SKM-1 (cell line): Measurements from ENCODE around the gene INTS7.
A peak's percentile ranks its signal among the peaks of the same experiment; 100 is the strongest.
"Not testable (repeated sequence)": the region's sequence is repeated elsewhere in the genome, so short reads cannot be mapped to it uniquely, and the experiment has no call there.

Experiments used
- DNase-seq: peaks from one replicate; lab custom pipeline; 2025; ENCODE audit not compliant: unreplicated experiment; lab: John Stamatoyannopoulos, UW

The INTS7 gene

GRCh38 chr1:211938561-211938997 is 96.8 kb downstream of the INTS7 start:
- DNase-seq, result no peak

GRCh38 chr1:211937422-211937821 is 97.9 kb downstream of the INTS7 start:
- not testable (repeated sequence) for DNase-seq

GRCh38 chr1:211935448-211935970 is 99.8 kb downstream of the INTS7 start:
- no peak for DNase-seq

- DNase-seq, result no peak
Observed at GRCh38 chr1:211933946-211934714, 101.2 kb downstream of the INTS7 start.

- peak; percentile 59 for DNase-seq
Observed at GRCh38 chr1:211932933-211933254, 102.5 kb downstream of the INTS7 start.

GRCh38 chr1:211932231-211932932 is 103.0 kb downstream of the INTS7 start:
- no peak for DNase-seq

GRCh38 chr1:211929683-211930082 is 105.7 kb downstream of the INTS7 start:
- no peak for DNase-seq

GRCh38 chr1:211928993-211929637 is 106.2 kb downstream of the INTS7 start:
- peak; percentile 78 for DNase-seq

GRCh38 chr1:211928290-211928801 is 107.0 kb downstream of the INTS7 start:
- peak; percentile 55 for DNase-seq

- DNase-seq, result no peak
Observed at GRCh38 chr1:211925016-211925415, 110.3 kb downstream of the INTS7 start.

- no peak for DNase-seq
Observed at GRCh38 chr1:211924256-211924655, 111.1 kb downstream of the INTS7 start.

GRCh38 chr1:211923095-211923494 is 112.3 kb downstream of the INTS7 start:
- no peak for DNase-seq

- DNase-seq, result no peak
Observed at GRCh38 chr1:211921579-211922095, 113.7 kb downstream of the INTS7 start.

GRCh38 chr1:211920602-211921226 is 114.6 kb downstream of the INTS7 start:
- DNase-seq, result no peak

GRCh38 chr1:211920141-211920572 is 115.2 kb downstream of the INTS7 start:
- DNase-seq, result no peak

GRCh38 chr1:211918843-211919414 is 116.4 kb downstream of the INTS7 start:
- DNase-seq, result no peak

- DNase-seq, result not testable (repeated sequence)
Observed at GRCh38 chr1:211916458-211916857, 118.9 kb downstream of the INTS7 start.

GRCh38 chr1:211915924-211916323 is 119.4 kb downstream of the INTS7 start:
- no peak for DNase-seq

- no peak for DNase-seq
Observed at GRCh38 chr1:211912844-211913432, 122.4 kb downstream of the INTS7 start.

GRCh38 chr1:211912038-211912437 is 123.3 kb downstream of the INTS7 start:
- DNase-seq, result no peak
